K562 (cell line): ENCODE results near the gene PSMB2. TPM values are rescaled to one million over a fixed set of nuclear protein-coding genes. Genes with fewer than 3 reads are reported as not detected.

Experiments
- ATAC-seq: fragments of 200-7000 bp; cut with Tn5 transposase; 3 replicates; pipeline ENCODE4 v1.9.1; 2020; ENCODE audit warnings: moderate library complexity
- BruUV-seq: library from RNA; stranded (reverse); fragments of 400-500 nt; replicated peaks from 2 replicates; lab custom pipeline; 2021; lab: Mats Ljungman, UMichigan
- CTCF ChIA-PET: fragments of 300-600 bp; formaldehyde crosslinking; extraction: SDS; loops from one replicate; lab custom pipeline; 2021; ENCODE audit warnings: low intra/inter-chr PET ratio; lab: Yijun Ruan, JAX
- POLR2A ChIA-PET: fragments of 300-600, 350-650 bp; sonication (Branson Sonifier 250); formaldehyde crosslinking; extraction: SDS; loops from one replicate; lab custom pipeline; 2021; ENCODE audit warnings: antibody characterized with exemption, inconsistent platforms; lab: Yijun Ruan, JAX
- DNase-seq, 4 experiments: peaks; one replicate each; pipeline versions ENCODE4 v3.0.0 to v3.0.0-alpha.2; 2011 to 2018; ENCODE audit warnings: low spot score in 3 of 4, mixed read lengths in 3 of 4; ENCODE audit errors: extremely low read depth in 1 of 4
- FAIRE-seq: peaks from 2 replicates; lab custom pipeline; 2011; peaks lifted over from hg19 to GRCh38; lab: Jason Lieb, UNC
- H2AFZ ChIP-seq: 2 replicates; pipeline ENCODE4 v1.6.0; 2011; ENCODE audit warnings: low read depth, low read length, control low read depth, inconsistent platforms
- H3K27ac ChIP-seq: fragments of 200-600 bp; 3 replicates; pipeline ENCODE4 v1.8.0; 2011; ENCODE audit warnings: low read depth, mild to moderate bottlenecking, control low read depth, inconsistent platforms, low read length, moderate library complexity, mixed read lengths; ENCODE audit errors: extremely low read depth
- H3K27me3 ChIP-seq, 2 experiments: fragments of 300-600 bp in 1 of 2; 2 replicates in 1 of 2; 3 replicates in 1 of 2; pipeline versions ENCODE4 v1.6.0 to v1.8.0; 2011; ENCODE audit warnings: inconsistent platforms in 2 of 2, low read length in 2 of 2, mild to moderate bottlenecking in 1 of 2, mixed read lengths in 1 of 2, moderate library complexity in 1 of 2; ENCODE audit not compliant: control insufficient read depth in 2 of 2, insufficient read depth in 2 of 2
- H3K36me3 ChIP-seq: fragments of 300-600 bp; 3 replicates; pipeline ENCODE4 v1.8.0; 2011; ENCODE audit warnings: mild to moderate bottlenecking, low read length, inconsistent platforms; ENCODE audit not compliant: control insufficient read depth, insufficient read depth
- H3K4me1 ChIP-seq, 2 experiments: fragments of 200-600 bp in 1 of 2; replicated peaks in 1 of 2; 2 replicates in 1 of 2; 3 replicates in 1 of 2; pipeline versions ENCODE4 v1.5.1 to v1.8.0; 2011; ENCODE audit warnings: inconsistent platforms in 2 of 2, low read length in 2 of 2, mild to moderate bottlenecking in 1 of 2, mixed read lengths in 1 of 2, moderate library complexity in 1 of 2; ENCODE audit not compliant: control insufficient read depth in 2 of 2, insufficient read depth in 2 of 2
- H3K4me2 ChIP-seq: 2 replicates; pipeline ENCODE4 v1.6.1; 2011; ENCODE audit warnings: low read length, control low read depth, inconsistent platforms, mixed read lengths; ENCODE audit not compliant: insufficient read depth
- H3K4me3 ChIP-seq: fragments of 200-600 bp; sonication (generic), shearing (Covaris generic); 2 replicates; pipeline ENCODE4 v1.5.1; 2016; ENCODE audit warnings: control low read depth, inconsistent platforms
- H3K79me2 ChIP-seq: fragments of 200-600 bp; 3 replicates; pipeline ENCODE4 v1.8.0; 2011; ENCODE audit warnings: low read length, inconsistent platforms; ENCODE audit not compliant: control insufficient read depth, insufficient read depth
- H3K9ac ChIP-seq, 2 experiments: 2 replicates each; pipeline versions ENCODE4 v1.6.0 to v1.6.1; 2011; ENCODE audit warnings: low read depth in 2 of 2, low read length in 2 of 2, control low read depth in 1 of 2, inconsistent platforms in 1 of 2, mild to moderate bottlenecking in 1 of 2, mixed read lengths in 1 of 2; ENCODE audit not compliant: insufficient read depth in 1 of 2
- H3K9me1 ChIP-seq: one replicate; pipeline ENCODE4 v1.6.0; 2011; ENCODE audit warnings: inconsistent platforms, mild to moderate bottlenecking, low read length, moderate library complexity; ENCODE audit not compliant: control insufficient read depth, insufficient read depth
- H3K9me3 ChIP-seq: replicated peaks from 2 replicates; pipeline ENCODE4 v1.5.1; 2011; ENCODE audit warnings: low read depth, low read length, inconsistent platforms; ENCODE audit not compliant: control insufficient read depth, insufficient read depth
- H4K20me1 ChIP-seq: replicated peaks from 2 replicates; pipeline ENCODE4 v1.6.1; 2011; ENCODE audit warnings: low read length, inconsistent platforms, mixed read lengths; ENCODE audit not compliant: control insufficient read depth, insufficient read depth
- GABPA ChIP-seq: fragments of 200-800 bp; sonication (Bioruptor generic); conservative IDR thresholded peaks from 2 replicates; pipeline ENCODE4 v1.6.1; 2016; ENCODE audit warnings: low read depth, missing genetic modification characterization, missing compliant biosample characterization
- GTF2F1 ChIP-seq: IDR thresholded peaks from 2 replicates; pipeline ENCODE4 v1.6.1; 2011; ENCODE audit warnings: low read depth, low read length, improper control_type of control experiment
- MEIS2 ChIP-seq: fragments of 450-650 bp; IDR thresholded peaks from 2 replicates; pipeline ENCODE4 v1.6.1; 2014; ENCODE audit warnings: mild to moderate bottlenecking; ENCODE audit not compliant: partially characterized antibody
- SAP30 ChIP-seq: fragments of 200-600 bp; sonication (generic); IDR thresholded peaks from 2 replicates; pipeline ENCODE4 v1.6.1; 2012; ENCODE audit warnings: borderline replicate concordance, low read depth, mild to moderate bottlenecking, moderate library complexity, low read length, control low read depth, inconsistent platforms; ENCODE audit not compliant: insufficient read depth, poor library complexity, severe bottlenecking
- SPI1 ChIP-seq: IDR thresholded peaks from 2 replicates; pipeline ENCODE4 v1.6.1; 2011; ENCODE audit warnings: low read depth, low read length, control low read depth, borderline replicate concordance
- TCF7L2 ChIP-seq: fragments of 150-350 bp; IDR thresholded peaks from 2 replicates; pipeline ENCODE4 v1.6.1; 2016; ENCODE audit warnings: low read depth, mild to moderate bottlenecking, low read length, moderate library complexity
- ZBTB1 ChIP-seq: sonication (generic); formaldehyde crosslinking; IDR thresholded peaks from 2 replicates; pipeline ENCODE4 v1.8.1; 2023; ENCODE audit warnings: missing genetic modification reagents, low read depth, mild to moderate bottlenecking, borderline replicate concordance
- ZC3H11A ChIP-seq: IDR thresholded peaks from 2 replicates; pipeline ENCODE4 v1.6.1; 2012; ENCODE audit warnings: low read depth, low read length, improper control_type of control experiment
- ZNF232 ChIP-seq: sonication (generic); formaldehyde crosslinking; IDR thresholded peaks from 2 replicates; pipeline ENCODE4 v1.8.0; 2022; ENCODE audit warnings: mild to moderate bottlenecking, missing genetic modification reagents
- ZNF764 ChIP-seq: fragments of 250-450 bp; sonication (Bioruptor Pico); IDR thresholded peaks from 2 replicates; pipeline ENCODE4 v1.4.0; 2020; ENCODE audit warnings: low read depth, mild to moderate bottlenecking, moderate library complexity
- WGBS: fragments of 100-300 bp; shearing (Covaris generic); methylation state at CpG from one replicate; pipeline ENCODE4 v1.1.6; 2016; ENCODE audit warnings: low coverage, mixed read lengths; ENCODE audit not compliant: insufficient coverage; ENCODE audit errors: missing lambda C conversion rate; 5-methylcytosine and 5-hydroxymethylcytosine counted together
- in situ Hi-C: fragments of 300-500 bp; cut with MboI; formaldehyde crosslinking; loops from 4 replicates; pipeline ENCODE4 v1.15.0; 2018; ENCODE audit warnings: inconsistent platforms, mixed read lengths
- intact Hi-C: fragments of 100-400 bp; cut with micrococcal nuclease; formaldehyde crosslinking; loops from 2 replicates; pipeline ENCODE4 v1.14.2; 2022
- polyA plus RNA-seq, 8 experiments: library from polyadenylated mRNA; depleted of rRNA in 4 of 8; stranded (reverse) in 5 of 8; unstranded in 3 of 8; fragments of >200 nt; fragmentation: Nextera tagmentation in 2 of 8; fragmentation: Illumina TruSeq in 1 of 8; extraction: Ambion mirVana in 2 of 8; extraction: Trizol in 1 of 8; gene quantifications; 2 replicates each; pipeline versions ENCODE4 v1.2.1 to v1.2.3, GENCODE V29; 2011 to 2014; ENCODE audit warnings: inconsistent platforms in 1 of 8, missing spikeins in 1 of 8
- total RNA-seq, 7 experiments: library from RNA; depleted of rRNA in 6 of 7; stranded (reverse); fragments of >200 nt in 6 of 7; fragmentation: Illumina TruSeq in 2 of 7; extraction: Trizol in 2 of 7; gene quantifications; 2 replicates each; pipeline versions ENCODE4 v1.2.1 to v1.2.3, GENCODE V29; 2011 to 2021; ENCODE audit warnings: low replicate concordance in 1 of 7
- TF ChIP-seq, protein P1 (sequence below): sonication (generic); formaldehyde crosslinking; IDR thresholded peaks from 2 replicates; pipeline ENCODE4 v1.8.0; 2022; ENCODE audit warnings: mild to moderate bottlenecking, missing genetic modification reagents
- TF ChIP-seq, protein P2 (sequence below): fragments of 250-450 bp; sonication (Bioruptor Pico); IDR thresholded peaks from 2 replicates; pipeline ENCODE4 v1.4.0; 2020; ENCODE audit warnings: mild to moderate bottlenecking, moderate library complexity, borderline replicate concordance
- TF ChIP-seq, protein P3 (sequence below): fragments of 450-650 bp; IDR thresholded peaks from 2 replicates; pipeline ENCODE4 v1.6.1; 2016

PSMB2 gene
- total and polyA plus RNA-seq, 9 of the 15 experiments (the other 6 are each of a cell fraction or from before 2014, with no cell fraction given) = 71.7 to 543 (median 165) TPM

DNA sequence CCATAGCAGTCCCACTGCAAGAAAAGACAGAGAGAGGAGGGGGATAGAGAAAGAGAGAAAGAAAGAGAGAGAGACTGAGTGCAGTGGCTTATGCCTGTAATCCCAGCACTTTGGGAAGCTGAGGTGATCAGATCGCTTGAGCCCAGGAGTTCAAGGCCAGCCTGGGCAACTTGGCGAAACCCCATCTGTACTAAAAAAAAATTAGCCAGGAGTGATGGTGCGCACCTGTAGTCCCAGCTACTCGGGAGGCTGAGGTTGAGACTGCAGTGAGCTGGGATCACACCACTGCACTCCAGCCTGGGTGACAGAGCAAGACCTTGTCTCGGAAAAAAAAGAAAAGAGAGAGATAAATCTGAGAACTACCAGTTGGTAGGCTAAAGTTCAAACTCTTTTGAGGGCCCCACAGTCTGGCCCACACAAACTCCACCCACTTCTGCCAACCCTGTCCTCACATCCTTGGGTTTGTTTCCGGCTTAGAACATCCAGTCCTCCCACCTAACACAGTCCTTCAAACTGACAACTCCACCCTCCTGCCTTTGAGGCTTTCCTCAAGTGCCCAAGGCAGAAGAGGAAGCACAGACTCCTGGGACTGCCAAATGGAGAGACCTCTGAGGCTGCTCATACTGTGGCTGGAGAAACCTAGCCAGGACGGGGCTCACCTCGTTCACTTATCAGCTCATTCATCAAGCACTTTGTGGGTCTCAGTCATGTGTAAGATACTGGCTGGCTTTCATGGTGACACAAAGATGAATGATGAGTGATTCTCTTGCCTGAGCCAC, 48.1 kb downstream of the PSMB2 start:
- Histone ChIP-seq H4K20me1 (no peaks in the 10 kb centered on the region), H3K9me3 (no peaks in the 10 kb centered on the region), H3K27ac (no peak overlapping the region), H2AFZ (no peak overlapping the region), H3K9me1 (no peaks in the 10 kb centered on the region), H3K4me1 (peaks cover 4 to 9% of the 10 kb centered on the region in 2 experiments; a peak in 3 of 5 replicates), H3K79me2 (no peaks in the 10 kb centered on the region), H3K4me2 (no peak overlapping the region), H3K9ac (no peak overlapping the region), H3K36me3 (peaks cover 20% of the 10 kb centered on the region; the same call in 2 of the 3 replicates), H3K4me3 (no peak overlapping the region), H3K27me3 (no peaks in the 10 kb centered on the region)
- BruUV-seq = no TSS peak
- FAIRE-seq (peak; percentile 40), DNase-seq (no peak), ATAC-seq (peak; percentile 37)
- CTCF ChIA-PET = no interaction called here
- 48% methylated on average over 8 of the region's 8 CpGs for WGBS
- intact Hi-C loops (no loop called here), in situ Hi-C loops (no loop called here)
- POLR2A ChIA-PET = interaction anchor here (0.6 to 1.9 kb wide), 7 partner anchors 8 to 729 kb away, joined by 3 to 17 read pairs (median 5); no protein-coding TSS in a partner anchor
- TF ChIP-seq ZC3H11A (no peak), ZNF764 (CRISPR knock-in tag) (no peak), GTF2F1 (no peak), ZBTB1 (CRISPR knock-in tag) (no peak), SPI1 (no peak), ZNF232 (no peak), TCF7L2 (no peak), MEIS2 (peak; percentile 77), GABPA (peak; percentile 48; the same call in 1 of the 2 replicates), SAP30 (no peak)
- TF ChIP-seq, protein P1, sequence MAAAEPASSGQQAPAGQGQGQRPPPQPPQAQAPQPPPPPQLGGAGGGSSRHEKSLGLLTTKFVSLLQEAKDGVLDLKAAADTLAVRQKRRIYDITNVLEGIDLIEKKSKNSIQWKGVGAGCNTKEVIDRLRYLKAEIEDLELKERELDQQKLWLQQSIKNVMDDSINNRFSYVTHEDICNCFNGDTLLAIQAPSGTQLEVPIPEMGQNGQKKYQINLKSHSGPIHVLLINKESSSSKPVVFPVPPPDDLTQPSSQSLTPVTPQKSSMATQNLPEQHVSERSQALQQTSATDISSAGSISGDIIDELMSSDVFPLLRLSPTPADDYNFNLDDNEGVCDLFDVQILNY (CRISPR knock-in tag) = 0 out of 2 replicates have a peak, but pooled peaks have one; percentile 25
- TF ChIP-seq, protein P2, sequence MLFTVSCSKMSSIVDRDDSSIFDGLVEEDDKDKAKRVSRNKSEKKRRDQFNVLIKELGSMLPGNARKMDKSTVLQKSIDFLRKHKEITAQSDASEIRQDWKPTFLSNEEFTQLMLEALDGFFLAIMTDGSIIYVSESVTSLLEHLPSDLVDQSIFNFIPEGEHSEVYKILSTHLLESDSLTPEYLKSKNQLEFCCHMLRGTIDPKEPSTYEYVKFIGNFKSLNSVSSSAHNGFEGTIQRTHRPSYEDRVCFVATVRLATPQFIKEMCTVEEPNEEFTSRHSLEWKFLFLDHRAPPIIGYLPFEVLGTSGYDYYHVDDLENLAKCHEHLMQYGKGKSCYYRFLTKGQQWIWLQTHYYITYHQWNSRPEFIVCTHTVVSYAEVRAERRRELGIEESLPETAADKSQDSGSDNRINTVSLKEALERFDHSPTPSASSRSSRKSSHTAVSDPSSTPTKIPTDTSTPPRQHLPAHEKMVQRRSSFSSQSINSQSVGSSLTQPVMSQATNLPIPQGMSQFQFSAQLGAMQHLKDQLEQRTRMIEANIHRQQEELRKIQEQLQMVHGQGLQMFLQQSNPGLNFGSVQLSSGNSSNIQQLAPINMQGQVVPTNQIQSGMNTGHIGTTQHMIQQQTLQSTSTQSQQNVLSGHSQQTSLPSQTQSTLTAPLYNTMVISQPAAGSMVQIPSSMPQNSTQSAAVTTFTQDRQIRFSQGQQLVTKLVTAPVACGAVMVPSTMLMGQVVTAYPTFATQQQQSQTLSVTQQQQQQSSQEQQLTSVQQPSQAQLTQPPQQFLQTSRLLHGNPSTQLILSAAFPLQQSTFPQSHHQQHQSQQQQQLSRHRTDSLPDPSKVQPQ (CRISPR knock-in tag) = no peak
- TF ChIP-seq, protein P3, sequence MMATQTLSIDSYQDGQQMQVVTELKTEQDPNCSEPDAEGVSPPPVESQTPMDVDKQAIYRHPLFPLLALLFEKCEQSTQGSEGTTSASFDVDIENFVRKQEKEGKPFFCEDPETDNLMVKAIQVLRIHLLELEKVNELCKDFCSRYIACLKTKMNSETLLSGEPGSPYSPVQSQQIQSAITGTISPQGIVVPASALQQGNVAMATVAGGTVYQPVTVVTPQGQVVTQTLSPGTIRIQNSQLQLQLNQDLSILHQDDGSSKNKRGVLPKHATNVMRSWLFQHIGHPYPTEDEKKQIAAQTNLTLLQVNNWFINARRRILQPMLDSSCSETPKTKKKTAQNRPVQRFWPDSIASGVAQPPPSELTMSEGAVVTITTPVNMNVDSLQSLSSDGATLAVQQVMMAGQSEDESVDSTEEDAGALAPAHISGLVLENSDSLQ = peak; percentile 37
